GM10248 (cell line): ENCODE measurements around the gene THAP7.

Experiments used
- CTCF ChIA-PET: fragments of 300-600 bp; sonication (Branson Sonifier 250); formaldehyde crosslinking; extraction: SDS; loops from one replicate; lab custom pipeline; 2021; ENCODE audit warnings: antibody characterized with exemption; lab: Yijun Ruan, JAX
- POLR2A ChIA-PET: fragments of 350-650 bp; sonication (Branson Sonifier 250); formaldehyde crosslinking; extraction: SDS; loops from one replicate; lab custom pipeline; 2020; ENCODE audit warnings: antibody characterized with exemption; lab: Yijun Ruan, JAX
- DNase-seq: peaks from one replicate; pipeline ENCODE4 v3.0.0; 2012; ENCODE audit errors: extremely low spot score
- TF ChIP-seq, protein P1 (sequence below): IDR thresholded peaks from 2 replicates; pipeline ENCODE4 v1.5.1; 2012; ENCODE audit warnings: mild to moderate bottlenecking, low read depth; ENCODE audit errors: extremely low read depth, missing control alignments, control extremely low read depth

Gene THAP7

GRCh38 chr22:20977516-20978170 is 24.3 kb downstream of the THAP7 start:
- TF ChIP-seq, protein P1, sequence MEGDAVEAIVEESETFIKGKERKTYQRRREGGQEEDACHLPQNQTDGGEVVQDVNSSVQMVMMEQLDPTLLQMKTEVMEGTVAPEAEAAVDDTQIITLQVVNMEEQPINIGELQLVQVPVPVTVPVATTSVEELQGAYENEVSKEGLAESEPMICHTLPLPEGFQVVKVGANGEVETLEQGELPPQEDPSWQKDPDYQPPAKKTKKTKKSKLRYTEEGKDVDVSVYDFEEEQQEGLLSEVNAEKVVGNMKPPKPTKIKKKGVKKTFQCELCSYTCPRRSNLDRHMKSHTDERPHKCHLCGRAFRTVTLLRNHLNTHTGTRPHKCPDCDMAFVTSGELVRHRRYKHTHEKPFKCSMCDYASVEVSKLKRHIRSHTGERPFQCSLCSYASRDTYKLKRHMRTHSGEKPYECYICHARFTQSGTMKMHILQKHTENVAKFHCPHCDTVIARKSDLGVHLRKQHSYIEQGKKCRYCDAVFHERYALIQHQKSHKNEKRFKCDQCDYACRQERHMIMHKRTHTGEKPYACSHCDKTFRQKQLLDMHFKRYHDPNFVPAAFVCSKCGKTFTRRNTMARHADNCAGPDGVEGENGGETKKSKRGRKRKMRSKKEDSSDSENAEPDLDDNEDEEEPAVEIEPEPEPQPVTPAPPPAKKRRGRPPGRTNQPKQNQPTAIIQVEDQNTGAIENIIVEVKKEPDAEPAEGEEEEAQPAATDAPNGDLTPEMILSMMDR, result no peak
- ChIA-PET POLR2A (no interaction called here), CTCF (interaction anchor here (1.7 to 3.0 kb wide), 3 partner anchors 9 to 19 kb away, joined by 4 to 14 read pairs (median 5); no protein-coding TSS in a partner anchor)
- DNase-seq, result no peak

GRCh38 chr22:20977019-20977418 is 24.9 kb downstream of the THAP7 start:
- DNase-seq, result no peak
- ChIA-PET POLR2A (no interaction called here), CTCF (interaction anchor here (1.7 to 3.0 kb wide), 2 partner anchors 9 to 15 kb away, joined by 4 to 14 read pairs; no protein-coding TSS in a partner anchor)
- TF ChIP-seq, protein P1, result no peak

DNA sequence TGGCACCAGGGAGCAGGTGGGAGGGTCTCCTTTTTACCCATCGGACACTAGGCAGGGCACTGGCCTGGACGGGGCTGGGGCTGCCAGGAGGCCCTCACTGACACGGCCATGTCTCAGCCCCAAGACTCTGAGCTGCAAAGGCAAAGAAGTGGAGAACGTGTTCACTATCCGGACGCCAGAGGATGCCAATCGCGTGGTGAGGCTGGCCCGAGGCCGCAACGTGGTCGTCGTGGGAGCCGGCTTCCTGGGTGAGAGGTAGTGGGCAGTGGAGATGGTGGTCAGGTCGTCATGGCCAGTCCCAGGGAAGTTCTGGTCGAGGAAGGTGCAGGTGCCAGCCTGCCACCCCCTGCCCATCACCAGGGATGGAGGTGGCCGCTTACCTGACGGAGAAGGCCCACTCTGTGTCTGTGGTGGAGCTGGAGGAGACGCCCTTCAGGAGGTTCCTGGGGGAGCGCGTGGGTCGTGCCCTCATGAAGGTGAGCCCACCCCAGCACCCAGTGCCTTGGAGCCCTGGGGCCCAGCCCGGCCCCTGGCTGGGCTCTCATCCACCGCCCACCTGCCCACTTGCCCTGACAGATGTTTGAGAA is 25.5 kb downstream of the THAP7 start:
- CTCF ChIA-PET, result interaction anchor here (3.0 kb wide), 1 partner anchor 14 kb away, joined by 14 read pairs; no protein-coding TSS in a partner anchor
- POLR2A ChIA-PET, result no interaction called here
- DNase-seq, result no peak
- TF ChIP-seq, protein P1, result no peak

GRCh38 chr22:20975541-20976290 is 26.2 kb downstream of the THAP7 start:
- TF ChIP-seq, protein P1, result no peak
- DNase-seq, result no peak
- ChIA-PET CTCF (interaction anchor here (3.0 kb wide), 1 partner anchor 14 kb away, joined by 14 read pairs; no protein-coding TSS in a partner anchor), POLR2A (no interaction called here)

DNA sequence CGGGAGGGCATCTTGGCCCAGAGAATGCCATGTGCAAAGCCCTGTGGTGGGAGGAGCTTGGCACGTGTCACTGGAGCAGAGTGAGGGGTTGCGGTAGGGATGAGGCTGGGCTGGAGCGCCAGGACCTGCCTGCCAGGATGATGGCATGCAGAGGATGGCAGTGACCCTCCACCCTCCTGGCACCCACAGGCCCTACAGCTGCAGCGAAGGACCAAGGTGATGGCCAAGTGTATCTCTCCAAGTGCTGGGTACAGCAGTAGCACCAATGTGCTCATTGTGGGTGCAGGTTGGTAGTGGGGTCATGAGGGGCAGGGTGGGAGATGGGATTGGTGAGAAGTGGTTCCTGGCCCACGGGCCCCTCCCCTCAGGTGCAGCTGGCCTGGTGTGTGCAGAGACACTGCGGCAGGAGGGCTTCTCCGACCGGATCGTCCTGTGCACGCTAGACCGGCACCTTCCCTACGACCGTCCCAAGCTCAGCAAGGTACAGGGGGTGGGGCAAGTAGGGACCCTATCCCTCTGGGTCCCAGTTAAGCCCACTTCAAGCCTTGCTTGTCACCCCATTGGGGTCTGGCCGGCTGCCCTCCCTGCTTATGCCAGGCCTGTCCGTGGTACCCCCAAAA is 27.5 kb downstream of the THAP7 start:
- POLR2A ChIA-PET, result no interaction called here
- CTCF ChIA-PET, result interaction anchor here (1.0 to 3.0 kb wide), 2 partner anchors 12 to 16 kb away, joined by 3 to 14 read pairs; no protein-coding TSS in a partner anchor
- DNase-seq, result no peak
- TF ChIP-seq, protein P1, result no peak
